ENCODE measurements around the gene EDEM1. TPM values are rescaled to one million over a fixed set of nuclear protein-coding genes. Genes with fewer than 3 reads are reported as not detected.
A peak's percentile ranks its signal among the peaks of the same experiment; 100 is the strongest.

The EDEM1 gene
- total RNA-seq, 6 donors from 2014 or later, result 84.5 to 307 (median 146) TPM

DNA sequence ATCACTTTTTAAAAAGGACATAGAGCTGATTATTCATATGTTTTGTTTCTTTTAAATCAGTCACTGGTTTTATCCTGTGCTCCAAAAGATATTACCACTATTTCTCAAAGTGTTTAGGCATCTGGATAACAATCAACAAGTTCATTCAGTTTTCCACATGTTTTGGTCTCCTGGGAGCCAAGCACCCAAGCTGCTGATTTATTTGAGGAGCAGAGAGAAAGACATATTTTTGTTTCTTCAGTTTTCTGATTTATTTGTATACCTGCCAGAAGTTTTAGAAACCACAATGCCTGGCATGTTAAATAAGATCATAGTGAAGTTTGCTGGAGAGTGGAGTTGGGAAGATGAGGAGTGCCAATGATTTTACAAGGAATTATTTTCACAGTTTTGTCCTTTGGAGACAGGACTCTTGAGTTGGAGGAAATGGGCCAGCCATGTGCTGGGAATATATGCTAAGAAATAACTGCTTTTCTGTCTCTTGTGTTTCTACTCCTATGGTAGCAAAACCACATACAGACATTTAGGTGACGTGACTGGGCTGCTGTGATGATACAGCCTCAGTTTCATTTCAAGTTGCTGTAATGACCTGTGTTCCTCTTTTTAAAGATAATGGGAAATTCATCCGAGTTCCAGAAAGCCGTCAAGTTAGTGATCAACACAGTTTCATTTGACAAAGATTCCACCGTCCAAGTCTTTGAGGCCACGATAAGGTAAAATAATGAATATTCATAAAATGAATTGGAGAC is 11.7 kb downstream of the EDEM1 start:
- WGBS, 2 donors, result 57 to 64% methylated on average over 5 of the region's 5 CpGs
- H3K4me1 ChIP-seq, result peaks cover 38 to 44% (median 42%) of the 10 kb centered on the region in 4 donors
- H3K27me3 ChIP-seq, result no peaks in the 10 kb centered on the region
- no peak overlapping the region for H3K4me3 ChIP-seq
- no peaks in the 10 kb centered on the region for H3K9me3 ChIP-seq
- ATAC-seq (ENCODE audit: low FRiP score in 2 of 2) (no peak), DNase-seq (peak in 1 of 2 donors; percentile 34)
- H3K36me3 ChIP-seq, result peaks cover 29 to 49% (median 35%) of the 10 kb centered on the region in 4 donors
- peak overlapping the region in 3 of 4 donors; percentile 31 to 67 (median 41) for H3K27ac ChIP-seq
- TF ChIP-seq POLR2AphosphoS5 (IDR thresholded peaks at IDR 0.05), result no peak
- TF ChIP-seq EP300 (IDR thresholded peaks at IDR 0.05), result no peak
- TF ChIP-seq, protein P1, sequence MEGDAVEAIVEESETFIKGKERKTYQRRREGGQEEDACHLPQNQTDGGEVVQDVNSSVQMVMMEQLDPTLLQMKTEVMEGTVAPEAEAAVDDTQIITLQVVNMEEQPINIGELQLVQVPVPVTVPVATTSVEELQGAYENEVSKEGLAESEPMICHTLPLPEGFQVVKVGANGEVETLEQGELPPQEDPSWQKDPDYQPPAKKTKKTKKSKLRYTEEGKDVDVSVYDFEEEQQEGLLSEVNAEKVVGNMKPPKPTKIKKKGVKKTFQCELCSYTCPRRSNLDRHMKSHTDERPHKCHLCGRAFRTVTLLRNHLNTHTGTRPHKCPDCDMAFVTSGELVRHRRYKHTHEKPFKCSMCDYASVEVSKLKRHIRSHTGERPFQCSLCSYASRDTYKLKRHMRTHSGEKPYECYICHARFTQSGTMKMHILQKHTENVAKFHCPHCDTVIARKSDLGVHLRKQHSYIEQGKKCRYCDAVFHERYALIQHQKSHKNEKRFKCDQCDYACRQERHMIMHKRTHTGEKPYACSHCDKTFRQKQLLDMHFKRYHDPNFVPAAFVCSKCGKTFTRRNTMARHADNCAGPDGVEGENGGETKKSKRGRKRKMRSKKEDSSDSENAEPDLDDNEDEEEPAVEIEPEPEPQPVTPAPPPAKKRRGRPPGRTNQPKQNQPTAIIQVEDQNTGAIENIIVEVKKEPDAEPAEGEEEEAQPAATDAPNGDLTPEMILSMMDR (IDR thresholded peaks at IDR 0.05), result no peak
- no peak for TF ChIP-seq POLR2A (IDR thresholded peaks at IDR 0.05)

DNA sequence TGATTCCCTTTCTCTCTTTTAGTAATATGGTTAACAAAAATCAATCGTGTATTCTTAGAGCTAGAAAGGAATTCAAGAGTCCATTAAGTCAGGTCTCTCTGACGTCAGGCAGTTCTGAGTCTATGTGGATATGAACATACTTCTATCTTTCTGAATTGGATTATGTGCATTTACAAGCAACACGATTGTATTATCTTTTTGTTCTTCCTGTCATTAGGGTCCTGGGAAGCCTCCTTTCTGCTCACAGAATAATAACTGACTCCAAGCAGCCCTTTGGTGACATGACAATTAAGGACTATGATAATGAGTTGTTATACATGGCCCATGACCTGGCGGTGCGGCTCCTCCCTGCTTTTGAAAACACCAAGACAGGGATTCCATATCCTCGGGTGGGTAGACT is 14.0 kb downstream of the EDEM1 start:
- no peaks in the 10 kb centered on the region for H3K9me3 ChIP-seq
- no peak overlapping the region for H3K4me3 ChIP-seq
- TF ChIP-seq, protein P1 (IDR thresholded peaks at IDR 0.05), result no peak
- no peak for TF ChIP-seq POLR2A (IDR thresholded peaks at IDR 0.05)
- TF ChIP-seq EP300 (IDR thresholded peaks at IDR 0.05), result no peak
- no peak for TF ChIP-seq POLR2AphosphoS5 (IDR thresholded peaks at IDR 0.05)
- H3K27me3 ChIP-seq, result no peaks in the 10 kb centered on the region
- ATAC-seq (ENCODE audit: low FRiP score in 2 of 2) (no peak), DNase-seq (no peak)
- H3K36me3 ChIP-seq, result peaks cover 44 to 73% (median 56%) of the 10 kb centered on the region in 4 donors
- peaks cover 14 to 20% (median 18%) of the 10 kb centered on the region in 4 donors for H3K4me1 ChIP-seq
- WGBS, 2 donors, result 86 to 89% methylated on average over 6 of the region's 6 CpGs
- no peak overlapping the region for H3K27ac ChIP-seq

DNA sequence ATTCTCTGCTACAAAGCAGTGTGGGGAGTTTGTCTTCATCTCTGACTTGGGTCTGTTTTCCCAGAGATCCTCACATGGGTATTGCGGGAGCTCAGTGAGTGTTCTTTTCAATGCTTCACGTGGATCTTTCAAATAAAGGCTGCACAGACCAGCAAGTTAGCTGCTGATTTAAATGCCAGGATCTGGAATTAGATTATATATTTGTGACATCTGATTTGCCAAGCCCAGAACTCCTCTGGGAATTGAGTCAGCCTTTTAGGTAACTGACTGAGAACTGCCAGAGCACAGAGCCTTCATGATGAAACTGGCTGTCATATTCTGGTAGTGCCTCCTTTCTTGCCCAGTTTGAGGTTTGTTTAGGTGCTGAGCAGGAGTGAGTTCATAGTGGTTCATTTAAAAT is 14.7 kb downstream of the EDEM1 start:
- no peaks in the 10 kb centered on the region for H3K27me3 ChIP-seq
- H3K36me3 ChIP-seq, result peaks cover 50 to 79% (median 62%) of the 10 kb centered on the region in 4 donors
- 97 to 100% methylated on average over 2 of the region's 2 CpGs for WGBS, 2 donors
- no peak for ATAC-seq (ENCODE audit: low FRiP score in 2 of 2)
- H3K27ac ChIP-seq, result no peak overlapping the region
- no peak overlapping the region for H3K4me3 ChIP-seq
- TF ChIP-seq POLR2AphosphoS5 (IDR thresholded peaks at IDR 0.05), result no peak
- no peak for TF ChIP-seq POLR2A (IDR thresholded peaks at IDR 0.05)
- TF ChIP-seq, protein P1 (IDR thresholded peaks at IDR 0.05), result no peak
- no peak for TF ChIP-seq EP300 (IDR thresholded peaks at IDR 0.05)
- no peaks in the 10 kb centered on the region for H3K9me3 ChIP-seq
- no peak for DNase-seq
- peaks cover 8 to 14% (median 12%) of the 10 kb centered on the region in 4 donors for H3K4me1 ChIP-seq

DNA sequence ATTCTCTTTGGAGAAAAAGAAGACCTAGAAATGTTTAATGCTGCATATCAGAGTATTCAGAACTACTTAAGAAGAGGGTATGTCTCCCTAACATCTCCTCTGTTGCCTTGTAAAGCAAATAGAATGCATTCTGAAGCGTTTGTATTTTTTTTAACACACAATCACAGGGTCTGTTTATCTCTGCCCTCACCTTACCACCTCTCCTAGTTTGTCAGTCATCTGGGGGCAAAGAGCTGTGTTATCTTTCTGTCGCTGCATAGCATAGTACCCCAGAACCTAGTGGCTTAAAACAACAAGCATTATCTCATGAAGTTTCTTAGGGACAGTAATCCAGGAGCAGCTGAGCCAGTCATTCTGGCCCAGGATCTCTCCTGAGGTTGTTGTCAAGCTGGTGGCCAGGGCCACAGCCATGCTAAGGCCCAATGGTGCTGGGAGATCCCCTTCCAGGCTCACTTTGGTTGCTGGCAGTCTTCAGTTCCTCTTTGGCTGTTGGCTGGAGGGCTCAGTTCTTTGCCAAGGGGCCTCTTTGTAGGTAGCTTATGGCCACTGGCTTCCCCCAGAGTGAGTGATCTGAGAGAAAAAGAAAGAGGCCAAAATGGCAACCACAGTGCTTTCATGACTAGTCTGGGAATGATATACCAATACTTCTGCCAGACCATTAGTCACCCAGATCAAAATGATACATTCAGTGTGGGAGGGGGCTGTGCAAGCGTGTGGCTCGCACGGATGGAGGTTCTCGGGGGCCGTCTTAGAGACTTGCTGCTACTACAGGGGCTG is 17.8 kb downstream of the EDEM1 start:
- Histone ChIP-seq H3K4me1 (no peaks in the 10 kb centered on the region), H3K4me3 (no peak overlapping the region), H3K27ac (no peak overlapping the region), H3K36me3 (peaks cover 76 to 99% (median 83%) of the 10 kb centered on the region in 4 donors), H3K27me3 (no peaks in the 10 kb centered on the region), H3K9me3 (no peaks in the 10 kb centered on the region)
- ATAC-seq (ENCODE audit: low FRiP score in 2 of 2) (no peak), DNase-seq (no peak)
- WGBS, 2 donors, result 82 to 93% methylated on average over 7 of the region's 7 CpGs
- TF ChIP-seq POLR2AphosphoS5 (IDR thresholded peaks at IDR 0.05), result no peak
- TF ChIP-seq, protein P1 (IDR thresholded peaks at IDR 0.05), result no peak
- no peak for TF ChIP-seq EP300 (IDR thresholded peaks at IDR 0.05)
- TF ChIP-seq POLR2A (IDR thresholded peaks at IDR 0.05), result no peak
